Stromal cell of bone marrow (primary cell): ENCODE data around the gene ERBB4.
A peak's percentile ranks its signal among the peaks of the same experiment; 100 is the strongest.

Experiments used
- DNase-seq: peaks from one replicate; pipeline ENCODE4 v3.0.0-alpha.2; 2012; ENCODE audit warnings: low read depth

ERBB4 gene

DNA sequence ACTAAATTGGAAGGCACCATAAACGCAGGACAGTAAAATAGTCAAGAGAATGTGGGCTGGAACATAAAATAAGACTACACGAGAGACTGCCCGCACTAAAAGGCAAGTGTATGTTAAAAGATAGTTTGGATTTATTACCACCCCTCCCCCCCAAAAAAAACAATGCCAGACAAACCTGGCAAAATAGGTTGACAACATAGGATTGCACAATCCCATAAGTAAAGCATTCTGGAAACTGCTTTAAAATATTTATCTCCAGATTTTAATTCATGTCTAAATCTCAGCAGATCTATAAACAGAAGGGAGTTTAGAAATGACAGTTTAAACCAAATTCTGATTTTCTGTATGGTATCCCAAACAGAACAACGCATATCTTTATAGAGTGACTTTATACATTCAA lies 455.1 kb downstream of the ERBB4 start:
- no peak for DNase-seq

DNA sequence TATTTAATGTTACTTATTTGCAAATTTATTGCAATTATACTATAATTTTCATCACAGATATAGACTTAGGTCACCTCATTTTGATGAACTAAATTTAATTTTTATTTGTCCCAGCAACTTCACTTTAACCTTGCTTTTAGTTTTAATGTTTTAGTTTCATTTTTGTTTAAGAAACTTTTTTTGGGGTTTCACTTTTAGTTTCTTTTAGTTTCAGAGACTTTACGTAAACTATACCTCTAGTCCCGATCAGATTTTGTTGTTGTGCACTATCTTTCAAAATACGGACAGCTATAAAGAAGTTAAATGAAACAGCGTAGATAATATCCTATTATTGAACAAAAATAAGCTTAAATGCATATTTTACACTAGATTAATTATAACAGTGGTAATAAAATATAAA lies 460.5 kb downstream of the ERBB4 start:
- no peak for DNase-seq

DNA sequence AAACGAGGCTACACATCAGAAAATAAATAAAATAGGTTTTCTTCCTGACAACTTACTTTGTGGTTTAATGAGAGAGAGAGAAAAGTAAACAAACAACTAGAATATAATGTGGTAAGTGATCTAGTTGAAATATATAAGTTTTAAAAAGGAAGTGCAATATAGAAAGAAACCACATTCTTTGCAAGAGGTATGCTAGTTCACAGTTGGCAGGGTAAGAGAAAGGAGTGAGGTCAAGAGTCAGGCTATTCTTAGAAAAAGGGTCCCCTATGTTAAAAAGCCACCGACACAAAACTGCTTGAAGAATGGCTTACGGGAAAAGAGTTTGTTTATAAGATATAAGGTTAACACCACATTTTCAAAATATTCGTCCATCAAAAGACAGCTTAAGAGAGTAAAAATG lies 462.1 kb downstream of the ERBB4 start:
- no peak for DNase-seq

DNA sequence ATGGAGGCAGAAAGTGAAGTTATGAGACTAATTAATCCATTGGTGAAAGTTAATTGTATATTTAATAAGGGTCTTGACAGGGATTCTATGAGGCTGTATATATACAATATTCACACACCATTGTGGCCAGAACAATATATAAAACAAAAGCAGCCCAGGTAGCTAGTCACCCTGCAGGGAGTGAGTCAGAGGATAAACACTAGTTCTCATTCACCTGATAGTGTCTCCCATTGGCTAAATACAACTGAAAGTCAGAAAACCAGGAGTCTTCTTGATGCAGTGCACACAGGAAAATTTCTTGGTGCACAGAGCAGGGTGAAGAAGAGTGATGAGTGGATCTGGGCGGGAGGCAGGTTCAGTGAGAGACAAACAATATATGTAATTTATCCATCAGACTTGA lies 465.2 kb downstream of the ERBB4 start:
- no peak for DNase-seq

DNA sequence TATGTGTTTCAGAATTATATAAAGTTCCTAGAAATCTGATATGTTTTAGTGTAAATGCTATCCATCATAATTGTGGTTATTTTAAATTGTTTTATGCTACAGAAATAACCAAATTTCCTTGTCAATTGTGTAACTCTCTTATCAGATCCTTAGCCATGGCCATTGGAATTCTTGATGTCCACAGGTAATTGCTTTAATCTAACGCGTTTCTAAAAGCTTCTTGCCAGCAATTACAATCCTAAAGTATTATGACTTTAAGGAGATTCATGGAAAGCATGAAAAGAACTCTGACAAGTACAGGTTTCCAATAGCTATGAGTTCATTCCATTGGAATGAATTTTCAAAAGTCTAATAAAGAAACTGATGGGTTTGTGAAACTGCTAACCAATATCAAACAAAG lies 472.1 kb downstream of the ERBB4 start:
- no peak for DNase-seq

DNA sequence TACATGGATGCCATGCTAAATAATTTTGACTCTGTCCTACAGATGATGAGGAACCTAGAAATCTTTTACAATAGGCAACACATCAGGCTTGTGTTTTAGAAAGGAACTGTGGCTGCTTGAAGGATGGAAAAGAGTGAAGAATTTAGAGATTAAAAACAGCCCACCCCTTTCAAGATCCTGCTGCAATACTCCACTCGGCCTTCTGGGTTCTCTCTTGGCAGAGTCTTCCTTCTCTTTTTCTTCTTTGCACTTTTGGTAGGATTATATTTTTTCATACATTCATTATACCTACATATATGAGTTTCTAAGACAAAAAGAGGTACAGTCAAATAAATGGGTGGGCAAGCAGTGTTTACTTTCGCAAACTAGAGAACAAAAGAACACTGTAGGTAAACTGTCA lies 474.3 kb downstream of the ERBB4 start:
- no peak for DNase-seq

DNA sequence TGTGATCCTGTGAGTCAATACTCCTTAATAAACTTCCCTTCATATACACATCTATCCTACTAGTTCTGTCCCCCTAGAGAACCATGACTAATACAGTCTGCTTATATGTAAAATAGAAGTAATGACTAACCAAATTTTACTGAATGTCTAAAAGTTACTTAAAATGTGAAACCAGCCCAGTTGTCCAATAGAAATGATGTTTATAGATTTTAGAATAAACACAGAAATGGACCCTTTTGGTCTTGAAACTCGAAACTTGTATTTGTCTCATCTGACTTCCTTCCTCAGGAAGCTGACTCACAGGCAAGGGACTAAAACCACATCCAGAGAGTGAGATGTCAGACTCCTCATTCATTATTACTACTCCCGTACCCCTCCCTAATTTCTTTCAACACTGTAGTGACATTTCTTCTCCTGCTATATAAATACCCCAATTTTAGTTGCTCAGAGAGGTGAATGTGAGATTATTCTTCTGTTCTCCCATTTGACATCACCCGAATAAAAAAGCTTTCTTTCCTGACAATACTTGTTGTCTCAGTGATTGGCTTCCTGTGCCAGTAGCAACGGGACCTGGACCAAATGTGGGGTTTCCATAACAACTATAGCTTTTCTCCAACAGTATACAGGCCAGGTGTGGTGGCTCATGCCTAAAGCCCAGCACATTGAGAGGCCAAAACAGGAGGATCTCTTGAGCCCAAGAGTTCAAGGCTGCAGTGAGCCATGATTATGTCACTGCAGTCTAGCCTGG lies 486.0 kb downstream of the ERBB4 start:
- DNase-seq: peak; percentile 80

DNA sequence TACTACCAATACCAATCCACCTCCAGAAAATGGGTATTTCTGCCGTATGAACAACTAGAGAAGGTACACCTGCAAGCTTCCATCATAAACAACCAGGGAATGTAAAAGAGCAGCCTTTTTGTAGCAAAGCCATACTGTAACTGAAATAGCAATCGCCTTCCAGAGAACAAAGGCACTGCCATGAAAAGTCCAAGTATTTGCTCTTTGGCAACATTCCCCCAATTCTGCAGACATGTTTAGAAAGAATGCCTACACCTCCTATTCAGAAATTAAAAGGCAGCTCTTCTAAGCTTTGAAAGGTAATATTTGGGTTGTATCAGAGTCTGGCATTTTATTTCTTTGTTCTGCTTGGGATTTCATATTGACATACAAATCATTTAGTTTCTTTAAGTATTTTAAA lies 487.7 kb downstream of the ERBB4 start:
- no peak for DNase-seq

DNA sequence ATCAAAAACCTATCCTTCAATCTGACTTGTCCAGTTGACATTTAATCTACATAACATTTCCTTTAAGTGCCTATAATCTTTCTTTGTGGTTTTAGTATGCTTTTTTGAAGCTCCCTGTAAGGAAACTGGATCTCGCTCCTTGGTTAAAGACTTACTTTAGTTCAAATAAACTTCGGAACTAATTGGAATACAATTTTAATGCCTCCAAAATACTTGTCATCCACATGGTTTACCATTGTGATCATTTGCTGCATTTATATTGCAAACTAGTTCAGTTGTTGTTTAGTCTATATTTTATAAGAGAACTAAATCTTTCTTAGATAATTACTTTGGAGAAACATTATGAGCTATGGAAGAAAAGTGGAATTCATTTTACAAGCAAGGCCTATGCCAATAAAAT lies 496.0 kb downstream of the ERBB4 start:
- DNase-seq: no peak

DNA sequence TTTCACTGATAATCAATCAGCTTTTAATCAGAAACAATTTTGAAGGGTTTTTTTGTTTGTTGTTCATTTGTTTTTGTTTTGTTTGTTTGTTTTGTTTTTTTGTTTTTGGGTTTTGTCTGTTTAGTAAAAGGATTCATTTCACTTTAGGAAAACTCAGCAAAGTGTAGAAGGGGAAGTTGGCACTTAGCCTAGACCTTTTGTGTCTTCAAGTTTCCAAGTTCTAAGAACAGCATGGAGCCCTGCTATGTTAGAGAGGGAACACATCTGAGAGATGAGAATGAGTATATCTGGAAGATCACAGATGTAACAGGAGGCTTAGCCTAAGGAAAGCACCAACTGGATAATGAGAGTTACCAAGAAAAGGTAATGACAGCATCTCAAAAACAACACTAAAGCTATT lies 501.5 kb downstream of the ERBB4 start:
- no peak for DNase-seq

DNA sequence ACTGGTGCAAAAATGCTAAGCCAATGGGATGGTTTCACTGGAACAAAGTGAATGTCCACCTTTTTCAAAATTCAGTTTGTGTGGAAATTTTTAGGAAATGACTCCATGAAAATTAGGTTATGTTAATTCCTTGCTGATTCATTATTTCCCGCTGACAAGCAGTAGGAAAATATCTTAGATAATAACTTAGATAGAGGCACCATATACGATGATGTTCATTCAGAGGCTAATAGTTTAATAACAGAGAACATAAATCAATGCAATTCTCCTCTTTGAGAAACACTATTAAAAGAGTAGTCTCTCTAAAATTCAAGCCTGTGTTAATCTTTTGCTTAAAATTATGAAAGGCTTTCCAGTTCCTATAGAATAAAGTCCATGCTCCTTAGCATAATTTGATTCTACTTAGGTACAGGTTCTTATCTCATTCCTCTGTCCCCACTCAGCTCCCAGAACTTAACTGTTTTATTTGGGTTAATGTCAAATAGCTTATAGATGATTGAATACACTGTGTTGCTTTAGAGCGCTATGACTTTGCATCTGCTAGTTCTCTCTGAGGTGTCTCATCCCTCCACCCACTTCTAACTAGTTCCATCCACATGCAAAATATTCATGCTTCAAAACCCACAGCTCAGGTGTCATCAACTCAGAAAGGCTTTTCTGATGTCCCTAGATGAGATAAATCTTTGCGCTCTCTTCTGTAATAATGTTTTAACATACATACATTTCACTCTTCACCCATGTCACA lies 503.6 kb downstream of the ERBB4 start:
- no peak for DNase-seq

DNA sequence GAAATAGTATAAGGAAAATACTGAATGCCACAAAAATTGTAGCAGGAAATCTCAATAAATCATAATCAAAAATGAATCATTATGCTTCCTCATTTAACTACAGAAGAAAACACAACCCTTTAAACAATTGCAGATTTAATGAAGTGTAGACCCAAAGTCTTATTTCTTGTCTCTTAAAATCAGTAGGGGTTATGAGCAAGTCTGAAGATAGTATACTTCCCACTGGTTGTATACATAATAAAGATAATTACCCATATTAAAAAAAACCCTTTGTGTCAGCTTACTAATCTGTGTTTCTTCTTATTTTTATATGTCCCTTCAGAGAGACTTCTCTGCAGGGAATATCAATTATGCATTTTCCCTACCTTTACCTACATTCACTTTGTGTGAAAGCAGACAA lies 504.7 kb downstream of the ERBB4 start:
- no peak for DNase-seq

DNA sequence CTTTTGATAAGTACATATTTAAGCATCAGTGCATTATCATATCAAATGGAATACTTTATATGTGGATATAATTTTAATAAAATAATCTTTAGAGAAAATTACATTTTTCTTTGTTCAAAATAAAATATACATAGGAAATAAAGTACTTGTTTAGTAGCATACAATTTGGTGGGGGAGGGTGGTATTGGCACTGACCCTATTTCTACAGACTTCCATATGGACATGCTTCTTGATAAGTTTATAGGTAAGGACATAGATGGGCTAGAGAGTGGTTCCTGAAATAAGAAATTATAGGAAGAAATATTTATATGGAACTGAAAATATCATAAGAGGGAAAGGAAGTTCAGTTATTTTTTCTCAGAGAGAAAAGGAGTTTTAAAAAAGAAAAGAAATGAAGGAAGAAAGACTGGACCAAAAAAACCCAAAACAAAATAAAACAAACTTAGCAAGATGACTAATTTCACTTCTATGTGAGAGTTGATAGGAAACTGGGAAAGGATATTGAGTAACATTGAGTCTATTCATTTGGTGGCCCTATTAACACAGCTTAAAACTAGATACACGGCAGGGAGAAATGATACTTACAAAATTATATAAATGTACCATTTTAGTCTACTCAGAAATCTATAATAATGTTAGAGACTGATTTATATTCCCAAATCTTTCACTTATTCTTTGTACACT lies 505.9 kb downstream of the ERBB4 start:
- DNase-seq: peak; percentile 42

DNA sequence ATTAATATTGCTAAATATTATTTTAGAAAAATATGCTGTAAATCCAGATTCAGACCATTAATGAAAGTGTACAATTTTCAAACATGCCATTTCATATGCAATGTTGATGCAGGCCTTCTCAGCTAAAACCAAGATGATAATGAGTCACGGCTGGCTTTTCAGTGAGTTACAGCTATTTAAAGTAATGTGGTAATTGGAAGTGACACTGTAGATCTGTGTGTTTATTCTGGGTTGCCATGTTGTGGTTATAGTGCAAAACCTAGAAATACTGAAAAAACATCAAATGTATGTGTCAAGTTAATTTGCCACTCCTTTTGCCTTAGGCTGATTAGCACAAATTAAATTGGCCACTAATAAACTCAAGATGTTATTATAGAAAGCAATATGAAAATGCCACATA lies 506.6 kb downstream of the ERBB4 start:
- peak; percentile 85 for DNase-seq

DNA sequence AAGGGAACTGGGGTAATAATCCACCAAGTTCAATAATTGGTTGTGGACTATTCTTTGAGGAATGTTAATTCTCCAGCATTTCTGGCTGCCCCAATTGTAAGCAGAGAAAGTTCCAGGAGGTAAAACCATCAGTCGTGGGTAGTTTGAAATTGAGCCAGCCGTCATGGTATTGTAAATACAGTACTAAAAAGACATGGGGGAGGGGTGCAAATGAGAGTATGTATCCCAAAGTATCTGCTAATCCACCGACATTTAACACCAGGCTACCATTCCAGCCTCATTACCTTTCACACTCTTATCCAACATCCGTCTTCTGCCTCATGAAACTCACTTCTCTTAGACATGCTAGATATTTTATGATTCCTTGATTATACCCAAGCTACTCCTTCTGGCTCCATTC lies 507.9 kb downstream of the ERBB4 start:
- DNase-seq: no peak

DNA sequence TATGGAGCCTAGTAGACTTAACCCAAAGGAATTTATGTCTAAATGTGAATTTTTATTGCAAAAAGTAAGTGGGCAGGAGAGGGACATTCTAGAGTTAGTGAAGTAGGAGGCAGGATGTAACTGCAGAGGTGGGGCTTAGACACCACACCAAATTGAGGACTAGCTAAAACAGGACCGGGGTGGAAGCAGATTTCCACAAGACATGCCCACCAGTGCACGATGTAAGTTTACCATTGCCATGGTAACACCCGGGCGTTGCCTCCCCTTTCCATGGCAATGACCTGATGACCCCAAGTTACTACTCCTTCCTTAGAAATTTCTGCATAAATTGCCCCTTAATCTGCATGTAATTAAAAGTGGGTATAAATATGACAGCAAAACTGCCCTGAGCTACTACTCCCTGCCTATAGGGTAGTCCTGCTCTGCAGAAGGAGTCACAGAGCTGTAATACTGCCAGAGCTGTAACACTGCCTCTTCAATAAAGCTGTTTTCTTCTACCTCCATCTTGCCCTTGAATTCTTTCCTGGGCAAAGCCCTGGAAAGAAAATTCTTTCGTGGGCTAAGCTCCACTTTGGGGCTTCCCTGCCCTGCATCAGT lies 509.7 kb downstream of the ERBB4 start:
- DNase-seq: no peak

DNA sequence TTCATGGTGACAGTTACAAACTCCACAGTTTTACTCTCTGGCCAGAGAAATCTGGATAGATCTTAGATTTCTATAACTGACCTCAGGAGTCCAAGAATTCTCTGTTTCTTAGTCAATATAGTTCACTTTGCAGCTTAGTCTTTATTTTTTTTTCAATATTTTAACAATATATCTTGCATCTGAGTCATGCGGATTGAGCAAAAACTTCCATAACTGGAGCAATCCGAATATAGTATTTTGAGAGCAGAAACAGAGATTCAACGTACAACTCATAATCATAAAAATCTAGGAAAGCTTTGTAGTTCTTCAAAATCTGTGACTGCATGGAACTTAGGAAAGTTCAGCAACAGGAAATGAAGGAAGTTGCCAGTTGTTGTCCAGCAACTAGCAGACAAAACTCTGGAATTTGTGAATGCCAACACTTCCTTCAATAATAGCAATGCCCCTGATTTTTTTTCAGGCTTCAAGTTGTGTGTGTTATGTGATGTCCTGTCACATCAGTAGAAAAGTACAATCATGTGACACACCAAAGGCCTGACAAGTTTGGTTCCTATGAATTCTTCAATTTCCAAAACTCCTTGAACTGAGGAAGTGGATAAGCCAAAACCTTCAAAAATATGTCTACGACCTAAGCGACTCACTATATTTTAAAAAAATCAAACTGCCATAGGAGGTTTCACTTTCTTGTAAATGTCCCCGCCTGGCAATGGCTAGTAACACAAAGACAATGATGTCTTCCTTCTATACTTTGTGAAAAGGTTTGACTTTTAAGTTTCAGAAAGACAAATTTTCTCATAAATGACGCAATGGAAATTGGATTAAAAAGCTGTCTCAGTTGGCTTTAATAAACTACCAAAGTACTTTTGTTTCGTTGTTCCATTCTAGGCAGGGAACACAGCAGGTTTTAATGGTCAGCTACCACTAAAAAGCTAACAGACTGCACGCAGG lies 510.6 kb downstream of the ERBB4 start:
- peak; percentile 66 for DNase-seq

DNA sequence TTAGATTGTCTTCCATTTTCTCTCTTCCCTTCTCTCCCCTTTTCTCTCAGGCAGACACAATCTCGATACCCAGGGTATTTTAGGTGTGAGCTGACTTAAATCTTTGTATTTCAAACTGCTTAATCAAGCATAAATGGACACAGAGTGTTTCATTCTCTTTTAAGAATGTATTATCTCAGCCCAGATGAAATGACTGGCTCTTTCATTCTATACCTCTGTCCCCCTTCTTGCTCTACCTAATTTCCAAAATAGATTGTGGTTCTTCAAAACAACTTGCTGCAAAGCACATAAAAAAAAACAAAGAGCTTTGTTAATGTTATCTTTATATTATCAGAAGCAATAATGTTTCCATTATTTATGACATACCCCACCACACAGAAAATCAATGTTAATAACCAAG lies 514.6 kb downstream of the ERBB4 start:
- DNase-seq: no peak

DNA sequence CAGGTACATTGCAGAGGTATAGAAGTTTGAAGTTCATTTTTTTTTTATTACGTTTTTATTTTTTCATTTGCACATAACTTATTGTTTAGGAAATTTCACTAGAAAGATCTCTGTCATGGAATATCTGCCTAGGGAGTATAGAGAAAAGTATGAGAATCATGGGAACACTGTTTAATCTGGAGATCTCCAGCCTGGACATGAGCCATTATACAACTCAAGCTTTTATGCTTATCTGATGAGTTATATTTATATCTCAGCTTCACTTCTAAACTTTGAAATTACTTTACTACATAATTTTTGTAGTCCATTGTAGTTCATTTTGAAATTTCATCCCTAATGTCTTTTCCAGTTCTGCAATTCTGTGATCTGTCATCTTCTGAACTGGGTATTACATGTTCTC lies 515.6 kb downstream of the ERBB4 start:
- DNase-seq: no peak

DNA sequence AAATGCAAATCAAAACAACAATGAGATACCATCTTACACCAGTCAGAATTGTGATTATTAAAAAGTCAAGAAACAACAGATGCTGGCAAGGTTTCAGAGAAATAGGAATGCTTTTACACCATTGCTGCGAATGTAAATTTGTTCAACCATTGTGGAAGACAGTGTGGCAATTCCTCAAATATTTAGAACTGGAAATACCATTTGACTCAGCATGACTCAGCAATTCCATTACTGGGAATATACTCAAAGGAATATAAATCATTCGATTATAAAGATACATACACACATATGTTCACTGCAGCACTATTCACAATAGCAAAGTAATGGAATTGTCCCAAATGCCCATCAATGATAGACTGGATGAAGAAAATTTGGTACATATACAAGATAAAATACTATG lies 516.7 kb downstream of the ERBB4 start:
- DNase-seq: peak; percentile 36

DNA sequence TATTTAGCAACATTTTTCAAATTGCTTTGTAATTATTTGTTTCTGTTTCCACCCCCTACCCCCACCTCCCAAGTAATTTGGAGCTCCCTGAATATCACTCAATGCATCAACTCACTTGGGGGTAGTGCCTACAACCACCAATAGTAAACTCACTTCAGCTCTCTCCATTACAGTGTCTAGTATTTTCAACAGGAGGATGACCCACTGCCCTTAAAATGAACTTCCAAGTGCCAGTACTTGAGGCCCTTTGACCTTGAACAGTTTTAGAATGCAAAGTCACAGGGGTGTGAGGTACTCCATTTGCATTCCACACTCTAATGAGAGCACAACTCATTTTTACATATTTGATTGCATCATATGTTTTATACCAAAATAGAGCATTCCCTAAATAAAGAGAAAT lies 523.0 kb downstream of the ERBB4 start:
- no peak for DNase-seq

DNA sequence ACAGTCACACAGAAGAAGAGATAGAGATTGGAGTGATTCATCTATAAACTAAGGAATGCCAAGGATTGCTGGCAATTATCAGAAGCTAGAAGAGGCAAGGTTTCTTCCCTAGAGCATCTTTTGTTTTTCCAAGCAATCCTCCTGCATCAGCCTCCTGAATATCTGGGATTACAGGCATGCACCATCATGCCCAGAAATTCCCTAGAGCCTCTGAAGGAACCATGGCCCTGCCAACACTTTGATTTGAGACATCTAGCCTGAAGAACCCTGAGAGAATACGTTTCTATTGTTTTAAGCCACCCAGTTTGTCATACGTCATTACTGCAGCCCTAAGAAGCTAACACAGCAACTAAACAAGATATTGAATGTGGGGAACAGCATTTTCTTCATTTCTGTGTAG lies 525.0 kb downstream of the ERBB4 start:
- no peak for DNase-seq
